GM13977 (cell line): ENCODE results near the gene IRAK3.

Source experiments
- DNase-seq: peaks from one replicate; pipeline ENCODE4 v3.0.0; 2012; ENCODE audit warnings: low spot score
- CTCF ChIP-seq: IDR thresholded peaks from 2 replicates; pipeline ENCODE4 v1.5.1; 2012; ENCODE audit warnings: mild to moderate bottlenecking, control low read depth; ENCODE audit not compliant: insufficient read depth; ENCODE audit errors: extremely low read depth, missing control alignments
- in situ Hi-C: fragments of 300-500 bp; cut with MboI; formaldehyde crosslinking; loops from one replicate; pipeline ENCODE4 v1.12.0; 2022; ENCODE audit warnings: low sequenced_read_pairs, low pct_unique_long_range_greater_than_20kb, mixed read lengths, inconsistent platforms; ENCODE audit not compliant: unreplicated experiment

IRAK3 gene

GRCh38 chr12:66188584-66189485 lies at the start of gene IRAK3:
TSS of gene IRAK3 (plus strand) at chr12:66189214. CDS start at chr12:66189300, 86 bp downstream.
- in situ Hi-C loops: no loop called here
- DNase-seq: peak; percentile 68
- no peak for TF ChIP-seq CTCF

- TF ChIP-seq CTCF: no peak
- in situ Hi-C loops: no loop called here
- no peak for DNase-seq
Measured at GRCh38 chr12:66139328-66139727, 49.7 kb upstream of the IRAK3 start.

GRCh38 chr12:66140731-66141130 lies 48.3 kb upstream of the IRAK3 start:
- in situ Hi-C loops: no loop called here
- no peak for DNase-seq
- no peak for TF ChIP-seq CTCF

GRCh38 chr12:66141299-66141698 lies 47.7 kb upstream of the IRAK3 start:
- no peak for DNase-seq
- no peak for TF ChIP-seq CTCF
- in situ Hi-C loops: no loop called here

GRCh38 chr12:66142826-66143225 lies 46.2 kb upstream of the IRAK3 start:
- no peak for TF ChIP-seq CTCF
- DNase-seq: no peak
- in situ Hi-C loops: no loop called here

GRCh38 chr12:66143868-66144267 lies 45.1 kb upstream of the IRAK3 start:
- in situ Hi-C loops: no loop called here
- TF ChIP-seq CTCF: no peak
- DNase-seq: no peak
